ENCODE measurements around the gene C9orf72. TPM values are rescaled to one million over a fixed set of nuclear protein-coding genes. Genes with fewer than 3 reads are reported as not detected.

Gene C9orf72
- total and polyA plus RNA-seq, 2 of the 13 experiments (the other 11 are each of a cell fraction or from before 2014, with no cell fraction given): 3.1 to 5.9 TPM

DNA sequence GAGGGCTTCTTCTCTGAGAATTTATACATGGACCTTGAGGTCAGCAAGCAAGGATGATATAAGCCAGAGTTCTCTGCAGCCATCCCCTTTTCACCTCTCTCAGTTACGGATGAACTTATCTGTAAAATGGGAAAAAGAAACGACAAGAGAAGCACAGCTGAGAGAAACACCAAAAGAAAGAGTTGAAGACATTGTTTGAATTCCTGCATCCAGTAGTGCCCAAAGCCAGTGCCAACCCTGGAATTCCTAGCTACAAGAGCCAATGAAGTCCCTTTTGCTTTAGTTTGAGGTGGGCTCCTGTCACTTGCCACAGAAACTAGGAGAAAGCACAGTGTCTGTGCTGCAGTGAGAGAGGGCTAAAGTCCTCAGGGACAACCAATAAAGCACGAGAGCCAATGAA, 37.1 kb downstream of the C9orf72 start:
- Histone ChIP-seq H3K79me2 (ENCODE audit: insufficient read depth, low read length) (no peaks in the 10 kb centered on the region), H3K4me1 (ENCODE audit: insufficient read depth, low read length) (peaks cover 44% of the 10 kb centered on the region), H3K9ac (ENCODE audit: insufficient read depth, low read depth, low read length) (no peak overlapping the region), H3K9me3 (ENCODE audit: low read length) (no peaks in the 10 kb centered on the region), H3K27ac (ENCODE audit: extremely low read length, insufficient read depth, low read length) (no peak overlapping the region), H3K27me3 (ENCODE audit: control insufficient read depth in 1 of 2, insufficient read depth in 2 of 2, low read length in 2 of 2) (no peaks in the 10 kb centered on the region), H3K36me3 (replicated peaks in 1 of 2; ENCODE audit: control insufficient read depth in 1 of 2, insufficient read depth in 2 of 2, low read length in 2 of 2) (no peaks in the 10 kb centered on the region), H2AFZ (ENCODE audit: low read length) (no peak overlapping the region), H3K4me3 (replicated peaks in 1 of 3; ENCODE audit: insufficient read depth in 1 of 3, low read depth in 2 of 3, low read length in 3 of 3) (no peak overlapping the region), H4K20me1 (ENCODE audit: insufficient read depth, low read length) (no peaks in the 10 kb centered on the region), H3K4me2 (ENCODE audit: low read depth, low read length) (no peak overlapping the region)
- ATAC-seq: no peak
- FAIRE-seq: no peak
- no peak for DNase-seq (ENCODE audit: low spot score)
- no TSS peak for BruUV-seq (replicated peaks)
- TF ChIP-seq ZNF660 (CRISPR knock-in tag; IDR thresholded peaks at IDR 0.05; ENCODE audit: borderline replicate concordance, low read depth) (no peak), HOXA5 (CRISPR knock-in tag; IDR thresholded peaks at IDR 0.05) (no peak), RBAK (CRISPR knock-in tag; IDR thresholded peaks at IDR 0.05) (no peak), NR2F1 (CRISPR knock-in tag; IDR thresholded peaks at IDR 0.05) (no peak), ZNF225 (CRISPR knock-in tag; IDR thresholded peaks at IDR 0.05) (no peak), TAF1 (CRISPR knock-in tag; IDR thresholded peaks at IDR 0.05) (no peak), ZNF501 (CRISPR knock-in tag; IDR thresholded peaks at IDR 0.05) (no peak), KDM5B (CRISPR knock-in tag; IDR thresholded peaks at IDR 0.05; ENCODE audit: borderline replicate concordance) (no peak), WIZ (CRISPR knock-in tag; IDR thresholded peaks at IDR 0.05) (no peak), CEBPG (CRISPR knock-in tag; IDR thresholded peaks at IDR 0.05) (no peak), PHF21A (CRISPR knock-in tag; IDR thresholded peaks at IDR 0.05) (no peak), FIP1L1 (IDR thresholded peaks at IDR 0.05; ENCODE audit: borderline replicate concordance, insufficient read depth, low read depth, low read length) (no peak)
- TF ChIP-seq, protein P1, sequence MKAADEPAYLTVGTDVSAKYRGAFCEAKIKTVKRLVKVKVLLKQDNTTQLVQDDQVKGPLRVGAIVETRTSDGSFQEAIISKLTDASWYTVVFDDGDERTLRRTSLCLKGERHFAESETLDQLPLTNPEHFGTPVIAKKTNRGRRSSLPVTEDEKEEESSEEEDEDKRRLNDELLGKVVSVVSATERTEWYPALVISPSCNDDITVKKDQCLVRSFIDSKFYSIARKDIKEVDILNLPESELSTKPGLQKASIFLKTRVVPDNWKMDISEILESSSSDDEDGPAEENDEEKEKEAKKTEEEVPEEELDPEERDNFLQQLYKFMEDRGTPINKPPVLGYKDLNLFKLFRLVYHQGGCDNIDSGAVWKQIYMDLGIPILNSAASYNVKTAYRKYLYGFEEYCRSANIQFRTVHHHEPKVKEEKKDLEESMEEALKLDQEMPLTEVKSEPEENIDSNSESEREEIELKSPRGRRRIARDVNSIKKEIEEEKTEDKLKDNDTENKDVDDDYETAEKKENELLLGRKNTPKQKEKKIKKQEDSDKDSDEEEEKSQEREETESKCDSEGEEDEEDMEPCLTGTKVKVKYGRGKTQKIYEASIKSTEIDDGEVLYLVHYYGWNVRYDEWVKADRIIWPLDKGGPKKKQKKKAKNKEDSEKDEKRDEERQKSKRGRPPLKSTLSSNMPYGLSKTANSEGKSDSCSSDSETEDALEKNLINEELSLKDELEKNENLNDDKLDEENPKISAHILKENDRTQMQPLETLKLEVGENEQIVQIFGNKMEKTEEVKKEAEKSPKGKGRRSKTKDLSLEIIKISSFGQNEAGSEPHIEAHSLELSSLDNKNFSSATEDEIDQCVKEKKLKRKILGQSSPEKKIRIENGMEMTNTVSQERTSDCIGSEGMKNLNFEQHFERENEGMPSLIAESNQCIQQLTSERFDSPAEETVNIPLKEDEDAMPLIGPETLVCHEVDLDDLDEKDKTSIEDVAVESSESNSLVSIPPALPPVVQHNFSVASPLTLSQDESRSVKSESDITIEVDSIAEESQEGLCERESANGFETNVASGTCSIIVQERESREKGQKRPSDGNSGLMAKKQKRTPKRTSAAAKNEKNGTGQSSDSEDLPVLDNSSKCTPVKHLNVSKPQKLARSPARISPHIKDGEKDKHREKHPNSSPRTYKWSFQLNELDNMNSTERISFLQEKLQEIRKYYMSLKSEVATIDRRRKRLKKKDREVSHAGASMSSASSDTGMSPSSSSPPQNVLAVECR (CRISPR knock-in tag; IDR thresholded peaks at IDR 0.05; ENCODE audit: borderline replicate concordance): no peak
- TF ChIP-seq, protein P2, sequence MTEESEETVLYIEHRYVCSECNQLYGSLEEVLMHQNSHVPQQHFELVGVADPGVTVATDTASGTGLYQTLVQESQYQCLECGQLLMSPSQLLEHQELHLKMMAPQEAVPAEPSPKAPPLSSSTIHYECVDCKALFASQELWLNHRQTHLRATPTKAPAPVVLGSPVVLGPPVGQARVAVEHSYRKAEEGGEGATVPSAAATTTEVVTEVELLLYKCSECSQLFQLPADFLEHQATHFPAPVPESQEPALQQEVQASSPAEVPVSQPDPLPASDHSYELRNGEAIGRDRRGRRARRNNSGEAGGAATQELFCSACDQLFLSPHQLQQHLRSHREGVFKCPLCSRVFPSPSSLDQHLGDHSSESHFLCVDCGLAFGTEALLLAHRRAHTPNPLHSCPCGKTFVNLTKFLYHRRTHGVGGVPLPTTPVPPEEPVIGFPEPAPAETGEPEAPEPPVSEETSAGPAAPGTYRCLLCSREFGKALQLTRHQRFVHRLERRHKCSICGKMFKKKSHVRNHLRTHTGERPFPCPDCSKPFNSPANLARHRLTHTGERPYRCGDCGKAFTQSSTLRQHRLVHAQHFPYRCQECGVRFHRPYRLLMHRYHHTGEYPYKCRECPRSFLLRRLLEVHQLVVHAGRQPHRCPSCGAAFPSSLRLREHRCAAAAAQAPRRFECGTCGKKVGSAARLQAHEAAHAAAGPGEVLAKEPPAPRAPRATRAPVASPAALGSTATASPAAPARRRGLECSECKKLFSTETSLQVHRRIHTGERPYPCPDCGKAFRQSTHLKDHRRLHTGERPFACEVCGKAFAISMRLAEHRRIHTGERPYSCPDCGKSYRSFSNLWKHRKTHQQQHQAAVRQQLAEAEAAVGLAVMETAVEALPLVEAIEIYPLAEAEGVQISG (CRISPR knock-in tag; IDR thresholded peaks at IDR 0.05): no peak
- CTCF ChIA-PET (ENCODE audit: low intra/inter-chr PET ratio, low total read pairs): no interaction called here
- intact Hi-C loops (cut with micrococcal nuclease; ENCODE audit: unreplicated experiment) (no loop called here), in situ Hi-C loops (cut with HindIII; ENCODE audit: extremely low pct_ligation_motif_present, low pct_unique_long_range_greater_than_20kb) (no loop called here)
- WGBS (ENCODE audit: low lambda C conversion rate): 69% methylated on average over 3 of the region's 3 CpGs
- POLR2A ChIA-PET: no interaction called here

All from HepG2 (cell line).